Natural killer cell (primary cell): ENCODE measurements around the gene CAPN1. TPM values are rescaled to one million over a fixed set of nuclear protein-coding genes. Genes with fewer than 3 reads are reported as not detected.

Experiments used
- ATAC-seq, 3 donors: fragments of 150-1000 bp in 2 of 3; fragments of 200-7000 bp in 1 of 3; cut with Tn5 transposase; 1 replicate in 1 of 3; 2 replicates in 2 of 3; pipeline ENCODE4 v1.10.0; 2021; ENCODE audit warnings: mild to moderate bottlenecking in 2 of 3, moderate library complexity in 2 of 3
- DNase-seq, 2 donors: peaks; one replicate each; pipeline versions ENCODE4 v3.0.0 to v3.0.0-alpha.2; 2013 to 2021; ENCODE audit warnings: mixed read lengths in 1 of 2
- H3K27ac ChIP-seq: one replicate; pipeline ENCODE4 v1.5.1; 2013; ENCODE audit warnings: mild to moderate bottlenecking, low read length
- H3K27me3 ChIP-seq: one replicate; pipeline ENCODE4 v1.6.1; 2013; ENCODE audit warnings: low read length; ENCODE audit not compliant: control insufficient read depth, insufficient read depth
- H3K36me3 ChIP-seq: one replicate; pipeline ENCODE4 v1.6.1; 2013; ENCODE audit warnings: low read length; ENCODE audit not compliant: control insufficient read depth, insufficient read depth
- H3K4me1 ChIP-seq: one replicate; pipeline ENCODE4 v1.6.1; 2013; ENCODE audit warnings: low read length; ENCODE audit not compliant: control insufficient read depth, insufficient read depth
- H3K4me3 ChIP-seq: one replicate; pipeline ENCODE4 v1.5.1; 2013; ENCODE audit warnings: low read length
- H3K9me3 ChIP-seq: one replicate; pipeline ENCODE4 v1.6.1; 2013; ENCODE audit warnings: low read length; ENCODE audit not compliant: control insufficient read depth, insufficient read depth
- H3K27ac Mint-ChIP-seq, 2 donors: one replicate each; pipeline ENCODE4 v1.8.0; 2022; ENCODE audit warnings: mild to moderate bottlenecking in 2 of 2, mixed read lengths in 2 of 2, moderate library complexity in 1 of 2
- H3K27me3 Mint-ChIP-seq, 2 donors: one replicate each; pipeline ENCODE4 v1.8.0; 2022; ENCODE audit warnings: low read depth in 2 of 2, mixed read lengths in 2 of 2
- H3K36me3 Mint-ChIP-seq: one replicate; pipeline ENCODE4 v1.8.0; 2022; ENCODE audit warnings: mixed read lengths
- H3K4me1 Mint-ChIP-seq, 2 donors: one replicate each; pipeline ENCODE4 v1.8.0; 2022; ENCODE audit warnings: mixed read lengths in 2 of 2
- H3K4me3 Mint-ChIP-seq: one replicate; pipeline ENCODE4 v1.8.0; 2022; ENCODE audit warnings: mild to moderate bottlenecking, moderate library complexity, mixed read lengths
- H3K9me3 Mint-ChIP-seq, 2 donors: one replicate each; pipeline ENCODE4 v1.8.0; 2022; ENCODE audit warnings: mixed read lengths in 2 of 2
- CTCF ChIP-seq: fragments of 200-600 bp; IDR thresholded peaks from one replicate; pipeline ENCODE4 v1.8.0; 2022; ENCODE audit warnings: antibody characterized with exemption
- WGBS: methylation state at CpG from one replicate; pipeline ENCODE4 v1.1.7; 2013; ENCODE audit warnings: missing lambda C conversion rate; ENCODE audit not compliant: insufficient coverage; 5-methylcytosine and 5-hydroxymethylcytosine counted together
- intact Hi-C: fragments of 100-400 bp; cut with micrococcal nuclease; formaldehyde crosslinking; loops from one replicate; pipeline ENCODE4 v1.14.2; 2022
- total RNA-seq, 4 donors: library from RNA; stranded (reverse); fragments of 120-200 nt in 1 of 4; gene quantifications; one replicate each; pipeline versions ENCODE4 v1.2.3 to v1.2.4, GENCODE V29; 2013 to 2022

CAPN1 gene
- total RNA-seq, 3 donors from 2014 or later (not counting 1 experiment from before 2014, with no cell fraction given): 211 to 256 (median 229) TPM

DNA sequence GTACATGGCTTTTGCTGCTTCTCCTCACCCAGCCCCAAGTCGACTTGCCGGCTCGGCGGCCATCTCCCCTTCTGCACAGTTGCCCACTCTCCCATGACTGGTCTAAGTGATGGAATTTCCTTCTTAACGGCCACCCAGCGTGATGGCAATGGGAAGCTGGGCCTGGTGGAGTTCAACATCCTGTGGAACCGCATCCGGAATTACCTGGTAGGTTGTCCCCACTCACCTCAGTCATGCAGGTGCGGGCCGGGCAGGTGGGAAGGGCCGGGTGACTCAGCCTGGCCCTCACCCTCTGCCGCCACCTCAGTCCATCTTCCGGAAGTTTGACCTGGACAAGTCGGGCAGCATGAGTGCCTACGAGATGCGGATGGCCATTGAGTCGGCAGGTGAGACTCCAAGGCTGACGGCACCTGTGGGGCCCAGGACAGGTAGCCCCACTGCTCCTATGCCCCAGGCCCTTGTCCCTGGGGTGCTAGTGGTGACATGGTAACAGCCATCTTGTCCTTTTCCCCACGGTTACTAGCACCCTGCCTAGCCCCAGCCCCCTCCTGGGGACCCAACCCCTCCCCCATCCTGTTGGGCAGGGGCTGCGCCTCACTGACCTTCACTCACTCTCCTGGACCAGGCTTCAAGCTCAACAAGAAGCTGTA, 28.1 kb downstream of the CAPN1 start:
- no peak for ATAC-seq
- Mint-ChIP-seq H3K27ac (no peak overlapping the region), H3K9me3 (no peaks in the 10 kb centered on the region), H3K4me3 (no peak overlapping the region), H3K36me3 (peaks cover 8% of the 10 kb centered on the region), H3K27me3 (no peaks in the 10 kb centered on the region), H3K4me1 (peaks cover 25 to 35% of the 10 kb centered on the region in 2 donors)
- intact Hi-C loops: loop anchor here (5.0 to 10.0 kb wide), 2 partner anchors 42 to 295 kb away; no protein-coding TSS in a partner anchor
- Histone ChIP-seq H3K4me1 (peaks cover 32% of the 10 kb centered on the region), H3K4me3 (no peak overlapping the region), H3K27me3 (no peaks in the 10 kb centered on the region), H3K27ac (no peak overlapping the region), H3K9me3 (no peaks in the 10 kb centered on the region), H3K36me3 (peaks cover 62% of the 10 kb centered on the region)
- 94% methylated on average over 20 of the region's 20 CpGs for WGBS
- no peak for DNase-seq
- TF ChIP-seq CTCF: no peak

DNA sequence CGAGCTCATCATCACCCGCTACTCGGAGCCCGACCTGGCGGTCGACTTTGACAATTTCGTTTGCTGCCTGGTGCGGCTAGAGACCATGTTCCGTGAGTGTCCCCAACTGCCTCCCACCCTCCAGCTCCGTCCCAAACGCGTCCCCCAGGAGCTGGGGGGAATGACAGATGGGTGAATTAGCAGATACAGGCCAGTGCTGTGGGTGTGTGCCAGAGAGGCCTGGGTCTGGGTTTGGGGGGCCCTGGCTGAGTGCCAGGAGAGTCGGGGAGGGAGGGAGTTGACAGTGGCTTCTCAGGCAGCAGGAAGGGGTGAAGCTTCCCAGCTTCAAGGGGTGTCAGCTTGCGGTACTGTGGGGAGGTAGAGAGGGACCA, 28.6 kb downstream of the CAPN1 start:
- Mint-ChIP-seq H3K4me1 (peaks cover 26 to 40% of the 10 kb centered on the region in 2 donors), H3K27me3 (peaks cover 0 to 1% of the 10 kb centered on the region in 2 donors), H3K36me3 (peaks cover 8% of the 10 kb centered on the region), H3K27ac (no peak overlapping the region), H3K4me3 (no peak overlapping the region), H3K9me3 (no peaks in the 10 kb centered on the region)
- 88% methylated on average over 14 of the region's 14 CpGs for WGBS
- ATAC-seq (no peak), DNase-seq (no peak)
- no peak for TF ChIP-seq CTCF
- Histone ChIP-seq H3K36me3 (peaks cover 57% of the 10 kb centered on the region), H3K4me1 (peaks cover 34% of the 10 kb centered on the region), H3K27me3 (no peaks in the 10 kb centered on the region), H3K27ac (no peak overlapping the region), H3K4me3 (no peak overlapping the region), H3K9me3 (no peaks in the 10 kb centered on the region)
- intact Hi-C loops: loop anchor here (5.0 to 10.0 kb wide), 2 partner anchors 42 to 294 kb away; no protein-coding TSS in a partner anchor

- H3K27me3 Mint-ChIP-seq: peaks cover 0 to 5% of the 10 kb centered on the region in 2 donors
- ATAC-seq: no peak
- no peaks in the 10 kb centered on the region for H3K27me3 ChIP-seq
- no peak overlapping the region for H3K27ac Mint-ChIP-seq
- H3K4me3 ChIP-seq: no peak overlapping the region
- H3K36me3 ChIP-seq: peaks cover 53% of the 10 kb centered on the region
- no peak for DNase-seq
- H3K4me1 ChIP-seq: peaks cover 36% of the 10 kb centered on the region
- H3K9me3 Mint-ChIP-seq: no peaks in the 10 kb centered on the region
- WGBS: 86% methylated on average over 4 of the region's 4 CpGs
- no peak overlapping the region for H3K27ac ChIP-seq
- H3K4me3 Mint-ChIP-seq: no peak overlapping the region
- no peaks in the 10 kb centered on the region for H3K9me3 ChIP-seq
- intact Hi-C loops: loop anchor here (5.0 to 10.0 kb wide), 2 partner anchors 42 to 294 kb away; no protein-coding TSS in a partner anchor
- TF ChIP-seq CTCF: no peak
- peaks cover 26 to 44% of the 10 kb centered on the region in 2 donors for H3K4me1 Mint-ChIP-seq
- peaks cover 8% of the 10 kb centered on the region for H3K36me3 Mint-ChIP-seq
Measured at GRCh38 chr11:65210748-65211147, 29.0 kb downstream of the CAPN1 start.
